Neuronal stem cell (in vitro differentiated cells): Measurements from ENCODE around the gene TMEM126A.
A peak's percentile ranks its signal among the peaks of the same experiment; 100 is the strongest.

Experiments used
- DNase-seq: peaks from one replicate; pipeline ENCODE4 v3.0.0-alpha.2; 2013; ENCODE audit warnings: low spot score
- H2AFZ ChIP-seq: one replicate; pipeline ENCODE4 v1.6.1; 2013; ENCODE audit warnings: mild to moderate bottlenecking, low read length, inconsistent platforms
- H2AK5ac ChIP-seq: 2 replicates; pipeline ENCODE4 v1.6.1; 2013; ENCODE audit warnings: low read depth, mild to moderate bottlenecking, inconsistent platforms, low read length, moderate library complexity, mixed read lengths
- H2BK120ac ChIP-seq: 2 replicates; pipeline ENCODE4 v1.6.1; 2013; ENCODE audit warnings: low read depth, mild to moderate bottlenecking, inconsistent platforms, low read length, moderate library complexity, mixed read lengths
- H2BK12ac ChIP-seq: one replicate; pipeline ENCODE4 v1.6.1; 2013; ENCODE audit warnings: low read length, inconsistent platforms
- H2BK15ac ChIP-seq: 2 replicates; pipeline ENCODE4 v1.6.1; 2013; ENCODE audit warnings: mild to moderate bottlenecking, low read length, inconsistent platforms, mixed read lengths
- H2BK5ac ChIP-seq: one replicate; pipeline ENCODE4 v1.6.1; 2013; ENCODE audit warnings: inconsistent platforms, mild to moderate bottlenecking, low read length, moderate library complexity
- H3K14ac ChIP-seq: one replicate; pipeline ENCODE4 v1.6.1; 2013; ENCODE audit warnings: low read length, inconsistent platforms
- H3K18ac ChIP-seq: 2 replicates; pipeline ENCODE4 v1.6.1; 2013; ENCODE audit warnings: low read length, inconsistent platforms
- H3K23ac ChIP-seq: 2 replicates; pipeline ENCODE4 v1.6.1; 2013; ENCODE audit warnings: low read depth, mild to moderate bottlenecking, mixed read lengths, low read length, inconsistent platforms; ENCODE audit not compliant: poor library complexity
- H3K27ac ChIP-seq: replicated peaks from 3 replicates; pipeline ENCODE4 v1.5.1; 2013; ENCODE audit warnings: low read length, inconsistent platforms
- H3K27me3 ChIP-seq, 3 experiments: 2 replicates each; pipeline ENCODE4 v1.6.1; 2013; ENCODE audit warnings: low read length in 3 of 3, mild to moderate bottlenecking in 2 of 3, inconsistent platforms in 1 of 3, low read depth in 1 of 3, mixed read lengths in 1 of 3, moderate library complexity in 1 of 3; ENCODE audit not compliant: control insufficient read depth in 3 of 3, insufficient read depth in 3 of 3
- H3K36me3 ChIP-seq, 2 donors: replicated peaks in 1 of 2; 2 replicates each; pipeline ENCODE4 v1.6.1; 2013; ENCODE audit warnings: low read length in 2 of 2; ENCODE audit not compliant: control insufficient read depth in 2 of 2, insufficient read depth in 2 of 2
- H3K4ac ChIP-seq: 2 replicates; pipeline ENCODE4 v1.6.1; 2013; ENCODE audit warnings: inconsistent platforms, mild to moderate bottlenecking, low read length, moderate library complexity
- H3K4me1 ChIP-seq, 2 donors: 1 replicate in 1 of 2; 2 replicates in 1 of 2; pipeline ENCODE4 v1.6.1; 2013; ENCODE audit warnings: low read length in 2 of 2, low read depth in 1 of 2; ENCODE audit not compliant: control insufficient read depth in 2 of 2, insufficient read depth in 1 of 2
- H3K4me2 ChIP-seq: one replicate; pipeline ENCODE4 v1.6.1; 2013; ENCODE audit warnings: mild to moderate bottlenecking, low read length, inconsistent platforms; ENCODE audit not compliant: insufficient read depth, poor library complexity, severe bottlenecking
- H3K4me3 ChIP-seq, 2 donors: 2 replicates each; pipeline ENCODE4 v1.5.1; 2013; ENCODE audit warnings: low read length in 2 of 2, mild to moderate bottlenecking in 2 of 2, inconsistent platforms in 1 of 2, moderate library complexity in 1 of 2
- H3K79me1 ChIP-seq: one replicate; pipeline ENCODE4 v1.6.1; 2013; ENCODE audit warnings: low read depth, mild to moderate bottlenecking, inconsistent platforms, low read length, moderate library complexity
- H3K9ac ChIP-seq: one replicate; pipeline ENCODE4 v1.6.1; 2013; ENCODE audit warnings: mild to moderate bottlenecking, low read depth, low read length, inconsistent platforms; ENCODE audit not compliant: poor library complexity
- H3K9me3 ChIP-seq, 2 donors: replicated peaks in 1 of 2; 2 replicates each; pipeline versions ENCODE3 to v1.6.1; 2013; ENCODE audit warnings: low read length in 2 of 2, mild to moderate bottlenecking in 2 of 2, inconsistent platforms in 1 of 2, low read depth in 1 of 2, mixed read lengths in 1 of 2, moderate library complexity in 1 of 2; ENCODE audit not compliant: control insufficient read depth in 2 of 2, insufficient read depth in 1 of 2
- H4K8ac ChIP-seq: one replicate; pipeline ENCODE4 v1.6.1; 2013; ENCODE audit warnings: low read depth, mild to moderate bottlenecking, inconsistent platforms, low read length, moderate library complexity
- H4K91ac ChIP-seq: one replicate; pipeline ENCODE4 v1.6.1; 2013; ENCODE audit warnings: low read length, low read depth, mild to moderate bottlenecking, inconsistent platforms; ENCODE audit not compliant: poor library complexity
- WGBS, 2 donors: extraction: QIAGEN DNeasy Blood & Tissue Kit; methylation state at CpG; one replicate each; pipeline ENCODE4 v1.1.7; 2013; ENCODE audit warnings: missing lambda C conversion rate in 2 of 2, mixed read lengths in 1 of 2; ENCODE audit not compliant: insufficient read length in 2 of 2, insufficient replicate concordance in 1 of 2; ENCODE audit errors: extremely low coverage in 2 of 2; 5-methylcytosine and 5-hydroxymethylcytosine counted together

TMEM126A gene

GRCh38 chr11:85619499-85619898, 28.3 kb upstream of the TMEM126A start:
- H3K4me1 ChIP-seq, result no peaks in the 10 kb centered on the region
- no peak overlapping the region for H3K4ac ChIP-seq
- H3K9ac ChIP-seq, result no peak overlapping the region
- H3K27ac ChIP-seq, result no peak overlapping the region
- no peak overlapping the region for H2BK120ac ChIP-seq
- H2BK5ac ChIP-seq, result no peak overlapping the region
- no peaks in the 10 kb centered on the region for H3K27me3 ChIP-seq
- H4K8ac ChIP-seq, result no peak overlapping the region
- no peaks in the 10 kb centered on the region for H3K9me3 ChIP-seq
- H3K4me2 ChIP-seq, result no peak overlapping the region
- no peak overlapping the region for H2AFZ ChIP-seq
- no peak overlapping the region for H3K14ac ChIP-seq
- H3K79me1 ChIP-seq, result no peaks in the 10 kb centered on the region
- H3K36me3 ChIP-seq, result no peaks in the 10 kb centered on the region
- no peak for DNase-seq
- no peak overlapping the region for H4K91ac ChIP-seq
- no peak overlapping the region for H2BK12ac ChIP-seq
- H3K18ac ChIP-seq, result no peak overlapping the region
- no peak overlapping the region for H3K23ac ChIP-seq
- no CpG with 5 or more reads among the region's 6 CpGs for WGBS, 2 donors
- H2AK5ac ChIP-seq, result no peak overlapping the region
- no peak overlapping the region for H2BK15ac ChIP-seq
- no peak overlapping the region for H3K4me3 ChIP-seq

GRCh38 chr11:85620256-85620655, 27.5 kb upstream of the TMEM126A start:
- H3K23ac ChIP-seq, result no peak overlapping the region
- no peak overlapping the region for H3K27ac ChIP-seq
- DNase-seq, result no peak
- H3K4ac ChIP-seq, result no peak overlapping the region
- no peak overlapping the region for H4K91ac ChIP-seq
- WGBS, 2 donors, result no CpG with 5 or more reads among the region's 3 CpGs
- no peak overlapping the region for H2BK120ac ChIP-seq
- no peak overlapping the region for H3K4me2 ChIP-seq
- H4K8ac ChIP-seq, result no peak overlapping the region
- no peak overlapping the region for H3K14ac ChIP-seq
- no peaks in the 10 kb centered on the region for H3K4me1 ChIP-seq
- H3K27me3 ChIP-seq, result no peaks in the 10 kb centered on the region
- H2BK5ac ChIP-seq, result no peak overlapping the region
- H3K9ac ChIP-seq, result no peak overlapping the region
- H2BK12ac ChIP-seq, result no peak overlapping the region
- no peaks in the 10 kb centered on the region for H3K36me3 ChIP-seq
- H3K79me1 ChIP-seq, result no peaks in the 10 kb centered on the region
- H3K9me3 ChIP-seq, result no peaks in the 10 kb centered on the region
- H2BK15ac ChIP-seq, result no peak overlapping the region
- H3K18ac ChIP-seq, result no peak overlapping the region
- no peak overlapping the region for H2AFZ ChIP-seq
- no peak overlapping the region for H3K4me3 ChIP-seq
- H2AK5ac ChIP-seq, result no peak overlapping the region

- Histone ChIP-seq H2AFZ (peak overlapping the region; percentile 97), H3K4me2 (no peak overlapping the region), H3K14ac (no peak overlapping the region), H4K8ac (no peak overlapping the region), H2BK5ac (no peak overlapping the region), H2AK5ac (no peak overlapping the region), H3K27me3 (no peaks in the 10 kb centered on the region), H3K9me3 (no peaks in the 10 kb centered on the region), H3K23ac (no peak overlapping the region), H3K36me3 (peaks cover 0 to 13% of the 10 kb centered on the region in 2 donors), H3K9ac (no peak overlapping the region), H2BK120ac (no peak overlapping the region), H2BK12ac (no peak overlapping the region), H3K4me3 (peak overlapping the region in 1 of 2 donors; percentile 71), H3K27ac (no peak overlapping the region), H3K4me1 (peaks cover 4 to 6% of the 10 kb centered on the region in 2 donors), H4K91ac (no peak overlapping the region), H3K4ac (no peak overlapping the region), H3K18ac (no peak overlapping the region), H2BK15ac (no peak overlapping the region), H3K79me1 (no peaks in the 10 kb centered on the region)
- DNase-seq, result no peak
- no CpG with 5 or more reads among the region's 2 CpGs for WGBS, 2 donors
These were observed 21.3 kb upstream of the TMEM126A start for GRCh38 chr11:85626496-85626895.

GRCh38 chr11:85627332-85627997, 20.3 kb upstream of the TMEM126A start, which contains the start of gene DLG2:
Gene DLG2, minus strand, starts transcription at chr11:85627344.
- H3K4me3 ChIP-seq, result peak within 1 kb of the TSS; percentile 71 to 86
- H3K4me2 ChIP-seq, result peak within 1 kb of the TSS; percentile 79
- H3K4me1 ChIP-seq, result peaks cover 4 to 6% of the 10 kb centered on the region in 2 donors
- H3K14ac ChIP-seq, result peak within 1 kb of the TSS; percentile 86
- H3K18ac ChIP-seq, result peak within 1 kb of the TSS; percentile 95
- no peak within 1 kb of the TSS for H4K91ac ChIP-seq
- peak within 1 kb of the TSS; percentile 72 for H3K27ac ChIP-seq
- H3K27me3 ChIP-seq, result no peaks in the 10 kb centered on the region
- no peak within 1 kb of the TSS for H3K4ac ChIP-seq
- H2AK5ac ChIP-seq, result no peak within 1 kb of the TSS
- peaks cover 0 to 22% of the 10 kb centered on the region in 2 donors for H3K36me3 ChIP-seq
- H2BK12ac ChIP-seq, result no peak within 1 kb of the TSS
- no peaks in the 10 kb centered on the region for H3K9me3 ChIP-seq
- H2BK120ac ChIP-seq, result no peak within 1 kb of the TSS
- H2BK15ac ChIP-seq, result no peak within 1 kb of the TSS
- no CpG with 5 or more reads among the region's 23 CpGs for WGBS, 2 donors
- no peak within 1 kb of the TSS for H2BK5ac ChIP-seq
- peak within 1 kb of the TSS; percentile 97 for H2AFZ ChIP-seq
- H3K79me1 ChIP-seq, result no peaks in the 10 kb centered on the region
- no peak within 1 kb of the TSS for H4K8ac ChIP-seq
- DNase-seq, result peak; percentile 15
- H3K23ac ChIP-seq, result no peak within 1 kb of the TSS
- H3K9ac ChIP-seq, result peak within 1 kb of the TSS; percentile 83
